Measurements from ENCODE around the gene ENDOD1. TPM values are rescaled to one million over a fixed set of nuclear protein-coding genes. Genes with fewer than 3 reads are reported as not detected.

The ENDOD1 gene
- total and polyA plus RNA-seq, 9 donors = 18.9 to 60.8 (median 34.3) TPM

- H3K4me1 ChIP-seq (ENCODE audit: insufficient read depth) = no peaks in the 10 kb centered on the region
- intact Hi-C loops (cut with DNase I) = no loop called here
- no peak overlapping the region for H3K27ac ChIP-seq
- TF ChIP-seq CTCF (IDR thresholded peaks at IDR 0.05) (no peak), EP300 (IDR thresholded peaks at IDR 0.05) (no peak), POLR2A (IDR thresholded peaks at IDR 0.05) (no peak)
- no peaks in the 10 kb centered on the region for H3K9me3 ChIP-seq
- H3K4me3 ChIP-seq = no peak overlapping the region
- DNase-seq = no peak
- 66 to 76% (median 69%) methylated on average over 4 of the region's 4 CpGs for WGBS, 3 donors
- H3K27me3 ChIP-seq = no peaks in the 10 kb centered on the region
- H3K36me3 ChIP-seq = no peaks in the 10 kb centered on the region
These were observed 86.3 kb downstream of the ENDOD1 start for GRCh38 chr11:95175818-95176380.

Other genes starting within 250 kb of the ENDOD1 start
- gene CWC15, start 116.3 kb upstream of the ENDOD1 start, total RNA-seq = 10 to 100 TPM; 35.8 to 65.8 (median 56.0) TPM
- gene CWC15, start 116.3 kb upstream of the ENDOD1 start, polyA plus RNA-seq = 10 to 100 TPM; 50.8 to 64.9 TPM
- gene KDM4D, start 116.1 kb upstream of the ENDOD1 start, total RNA-seq = 1 to 10 TPM in 4 of 7 donors, under 1 TPM in 3; 0.24 to 1.9 (median 1.0) TPM
- gene KDM4D, start 116.1 kb upstream of the ENDOD1 start, polyA plus RNA-seq = under 1 TPM; 0.68 to 0.92 TPM
- gene KDM4E, start 64.6 kb upstream of the ENDOD1 start, total RNA-seq = not detected
- not detected for gene KDM4E, start 64.6 kb upstream of the ENDOD1 start, polyA plus RNA-seq
- gene KDM4F, start 40.4 kb upstream of the ENDOD1 start, total RNA-seq = not detected
- gene KDM4F, start 40.4 kb upstream of the ENDOD1 start, polyA plus RNA-seq = not detected
- 10 to 100 TPM; 39.0 to 76.2 (median 58.8) TPM for gene SRSF8, start 22.9 kb upstream of the ENDOD1 start, total RNA-seq
- gene SRSF8, start 22.9 kb upstream of the ENDOD1 start, polyA plus RNA-seq = 10 to 100 TPM; 54.8 to 79.6 TPM
- gene SESN3, start 141.4 kb downstream of the ENDOD1 start, total RNA-seq = 10 to 100 TPM; 37.1 to 77.3 (median 49.4) TPM
- 10 to 100 TPM; 14.5 to 21.7 TPM for gene SESN3, start 141.4 kb downstream of the ENDOD1 start, polyA plus RNA-seq